Liver (tissue), 9 donors: Measurements from ENCODE around the gene PDE4B. TPM values are rescaled to one million over a fixed set of nuclear protein-coding genes. Genes with fewer than 3 reads are reported as not detected.

Experiments
- DNase-seq: peaks from one replicate; pipeline ENCODE4 v3.0.0-alpha.2; 2017; ENCODE audit warnings: low spot score
- H3K27ac ChIP-seq, 2 donors: one replicate each; pipeline ENCODE4 v1.7.0; 2013; ENCODE audit warnings: inconsistent platforms in 2 of 2, low read length in 2 of 2, control low read depth in 1 of 2, low read depth in 1 of 2, mild to moderate bottlenecking in 1 of 2
- H3K27me3 ChIP-seq, 4 donors: one replicate each; pipeline versions ENCODE4 v1.6.1 to v1.7.0; 2013; ENCODE audit warnings: low read length in 3 of 4, inconsistent platforms in 1 of 4, mild to moderate bottlenecking in 1 of 4, moderate library complexity in 1 of 4; ENCODE audit not compliant: control insufficient read depth in 4 of 4, insufficient read depth in 4 of 4
- H3K36me3 ChIP-seq, 4 donors: one replicate each; pipeline versions ENCODE4 v1.6.1 to v1.7.0; 2013; ENCODE audit warnings: low read length in 3 of 4, mild to moderate bottlenecking in 3 of 4, low read depth in 1 of 4, moderate library complexity in 1 of 4; ENCODE audit not compliant: control insufficient read depth in 4 of 4, insufficient read depth in 3 of 4
- H3K4me1 ChIP-seq, 4 donors: one replicate each; pipeline versions ENCODE4 v1.6.1 to v1.7.0; 2013; ENCODE audit warnings: low read length in 3 of 4, mild to moderate bottlenecking in 3 of 4, moderate library complexity in 1 of 4; ENCODE audit not compliant: control insufficient read depth in 4 of 4, insufficient read depth in 4 of 4
- H3K4me3 ChIP-seq, 3 donors: one replicate each; pipeline versions ENCODE4 v1.6.1 to v1.7.0; 2013; ENCODE audit warnings: low read length in 3 of 3, control low read depth in 1 of 3, low read depth in 1 of 3, mild to moderate bottlenecking in 1 of 3
- H3K9ac ChIP-seq, 2 donors: one replicate each; pipeline ENCODE4 v1.7.0; 2013; ENCODE audit warnings: low read length in 2 of 2, mild to moderate bottlenecking in 2 of 2, moderate library complexity in 2 of 2, control low read depth in 1 of 2, low read depth in 1 of 2
- H3K9me3 ChIP-seq, 4 donors: one replicate each; pipeline versions ENCODE4 v1.6.1 to v1.7.0; 2013; ENCODE audit warnings: low read length in 3 of 4; ENCODE audit not compliant: control insufficient read depth in 4 of 4
- ATF3 ChIP-seq: IDR thresholded peaks from 2 replicates; pipeline ENCODE4 v1.6.1; 2016; ENCODE audit warnings: antibody characterized with exemption
- EGR1 ChIP-seq, 2 donors: IDR thresholded peaks; 2 replicates each; pipeline ENCODE4 v1.6.1; 2016 to 2018; ENCODE audit warnings: antibody characterized with exemption in 2 of 2, low read depth in 2 of 2
- FOXA1 ChIP-seq: IDR thresholded peaks from 2 replicates; pipeline ENCODE4 v1.6.1; 2016; ENCODE audit warnings: antibody characterized with exemption
- GABPA ChIP-seq, 2 donors: IDR thresholded peaks in 1 of 2; conservative IDR thresholded peaks in 1 of 2; 2 replicates each; pipeline ENCODE4 v1.6.1; 2016; ENCODE audit warnings: antibody characterized with exemption in 2 of 2, mild to moderate bottlenecking in 1 of 2, moderate library complexity in 1 of 2
- HNF4A ChIP-seq, 2 donors: conservative IDR thresholded peaks; 2 replicates each; pipeline ENCODE4 v1.6.1; 2016; ENCODE audit warnings: antibody characterized with exemption in 2 of 2, mild to moderate bottlenecking in 2 of 2
- HNF4G ChIP-seq: IDR thresholded peaks from 2 replicates; pipeline ENCODE4 v1.6.1; 2016; ENCODE audit warnings: antibody characterized with exemption
- JUND ChIP-seq, 2 donors: IDR thresholded peaks; 2 replicates each; pipeline ENCODE4 v1.6.1; 2016; ENCODE audit warnings: antibody characterized with exemption in 2 of 2
- NR2F2 ChIP-seq: IDR thresholded peaks from 2 replicates; pipeline ENCODE4 v1.6.1; 2016; ENCODE audit warnings: antibody characterized with exemption
- RAD21 ChIP-seq, 2 donors: IDR thresholded peaks; 2 replicates each; pipeline ENCODE4 v1.6.1; 2016; ENCODE audit warnings: antibody characterized with exemption in 2 of 2, mild to moderate bottlenecking in 2 of 2
- REST ChIP-seq: IDR thresholded peaks from 2 replicates; pipeline ENCODE4 v1.6.1; 2016; ENCODE audit warnings: antibody characterized with exemption, mild to moderate bottlenecking
- RXRA ChIP-seq, 2 donors: IDR thresholded peaks; 2 replicates each; pipeline ENCODE4 v1.6.1; 2017 to 2018; ENCODE audit warnings: antibody characterized with exemption in 2 of 2, mild to moderate bottlenecking in 1 of 2
- SP1 ChIP-seq: IDR thresholded peaks from 2 replicates; pipeline ENCODE4 v1.6.1; 2018; ENCODE audit warnings: antibody characterized with exemption, mild to moderate bottlenecking
- TAF1 ChIP-seq: conservative IDR thresholded peaks from 2 replicates; pipeline ENCODE4 v1.6.1; 2016; ENCODE audit warnings: antibody characterized with exemption, mild to moderate bottlenecking
- YY1 ChIP-seq: IDR thresholded peaks from 2 replicates; pipeline ENCODE4 v1.6.1; 2016; ENCODE audit warnings: antibody characterized with exemption, mild to moderate bottlenecking
- WGBS: extraction: QIAGEN DNeasy Blood & Tissue Kit; methylation state at CpG from one replicate; pipeline ENCODE4 v1.1.7; 2013; 5-methylcytosine and 5-hydroxymethylcytosine counted together
- polyA plus RNA-seq, 2 donors: library from polyadenylated mRNA; stranded (reverse) in 1 of 2; unstranded in 1 of 2; fragments of 200-250 nt in 1 of 2; fragments of >200 nt in 1 of 2; fragmentation: Nextera tagmentation in 1 of 2; extraction: Ambion mirVana in 1 of 2; gene quantifications; one replicate each; pipeline versions ENCODE4 v1.2.1 to v1.2.3, GENCODE V29; 2013 to 2015
- total RNA-seq, 2 donors: library from RNA; depleted of rRNA; stranded (reverse); fragments of >200 nt; gene quantifications; one replicate each; pipeline ENCODE4 v1.2.3, GENCODE V29; 2014
- TF ChIP-seq, protein P1 (sequence below): fragments of 150-350 bp; IDR thresholded peaks from 2 replicates; pipeline ENCODE4 v1.5.1; 2017; ENCODE audit warnings: improper control_type of control experiment, low read depth, low read length; ENCODE audit not compliant: missing input control
- TF ChIP-seq, protein P2 (sequence below): IDR thresholded peaks from 2 replicates; pipeline ENCODE4 v1.6.1; 2016; ENCODE audit warnings: antibody characterized with exemption
- donor health status: healthy.
- donor health status: healthy.
- donor health status: healthy.
- donor health status: healthy.
- donor health status: healthy.

The PDE4B gene
- total and polyA plus RNA-seq, 4 donors = 1.9 to 3.9 (median 2.7) TPM

DNA sequence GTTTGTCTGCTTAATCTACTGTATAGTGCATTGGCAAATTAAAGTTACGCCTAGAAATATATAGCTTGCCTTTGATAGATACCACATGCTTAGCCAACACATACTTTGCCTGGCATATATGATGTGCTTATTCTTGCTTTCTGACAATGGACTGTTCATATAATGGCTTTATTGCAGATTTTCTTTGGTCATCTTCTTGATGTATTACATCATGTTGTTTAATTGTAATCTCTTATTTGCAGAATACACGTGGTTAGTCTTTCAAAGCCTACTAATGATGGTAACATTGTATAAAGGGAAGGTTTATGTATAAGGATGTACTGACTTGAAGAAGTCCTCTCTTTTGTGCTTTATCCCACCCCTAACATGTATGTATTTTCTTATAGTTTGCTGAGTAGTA lies 201.5 kb downstream of the PDE4B start:
- 69% methylated on average over 2 of the region's 2 CpGs for WGBS
- Histone ChIP-seq H3K27ac (no peak overlapping the region), H3K4me1 (peaks cover 0 to 2% (median 0%) of the 10 kb centered on the region in 4 donors), H3K27me3 (no peaks in the 10 kb centered on the region), H3K4me3 (no peak overlapping the region), H3K36me3 (no peaks in the 10 kb centered on the region), H3K9ac (no peak overlapping the region), H3K9me3 (no peaks in the 10 kb centered on the region)
- DNase-seq = no peak
- TF ChIP-seq TAF1 = no peak
- TF ChIP-seq JUND (IDR thresholded peaks at IDR 0.05) = no peak
- TF ChIP-seq, protein P1, sequence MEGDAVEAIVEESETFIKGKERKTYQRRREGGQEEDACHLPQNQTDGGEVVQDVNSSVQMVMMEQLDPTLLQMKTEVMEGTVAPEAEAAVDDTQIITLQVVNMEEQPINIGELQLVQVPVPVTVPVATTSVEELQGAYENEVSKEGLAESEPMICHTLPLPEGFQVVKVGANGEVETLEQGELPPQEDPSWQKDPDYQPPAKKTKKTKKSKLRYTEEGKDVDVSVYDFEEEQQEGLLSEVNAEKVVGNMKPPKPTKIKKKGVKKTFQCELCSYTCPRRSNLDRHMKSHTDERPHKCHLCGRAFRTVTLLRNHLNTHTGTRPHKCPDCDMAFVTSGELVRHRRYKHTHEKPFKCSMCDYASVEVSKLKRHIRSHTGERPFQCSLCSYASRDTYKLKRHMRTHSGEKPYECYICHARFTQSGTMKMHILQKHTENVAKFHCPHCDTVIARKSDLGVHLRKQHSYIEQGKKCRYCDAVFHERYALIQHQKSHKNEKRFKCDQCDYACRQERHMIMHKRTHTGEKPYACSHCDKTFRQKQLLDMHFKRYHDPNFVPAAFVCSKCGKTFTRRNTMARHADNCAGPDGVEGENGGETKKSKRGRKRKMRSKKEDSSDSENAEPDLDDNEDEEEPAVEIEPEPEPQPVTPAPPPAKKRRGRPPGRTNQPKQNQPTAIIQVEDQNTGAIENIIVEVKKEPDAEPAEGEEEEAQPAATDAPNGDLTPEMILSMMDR = no peak
- no peak for TF ChIP-seq HNF4G
- TF ChIP-seq NR2F2 = no peak
- no peak for TF ChIP-seq GABPA (IDR thresholded peaks at IDR 0.05 in 1 of 2, conservative IDR thresholded peaks at IDR 0.05 in 1 of 2)
- TF ChIP-seq FOXA1 = no peak

GRCh38 chr1:65995336-65995735 lies 202.6 kb downstream of the PDE4B start:
- H3K27ac ChIP-seq = no peak overlapping the region
- WGBS = 63% methylated on average over 6 of the region's 6 CpGs
- H3K36me3 ChIP-seq = no peaks in the 10 kb centered on the region
- H3K4me1 ChIP-seq = peaks cover 0 to 2% (median 0%) of the 10 kb centered on the region in 4 donors
- H3K9me3 ChIP-seq = no peaks in the 10 kb centered on the region
- no peak overlapping the region for H3K9ac ChIP-seq
- TF ChIP-seq, protein P1 = no peak
- TF ChIP-seq JUND (IDR thresholded peaks at IDR 0.05) (no peak), SP1 (no peak), YY1 (no peak), GABPA (IDR thresholded peaks at IDR 0.05 in 1 of 2, conservative IDR thresholded peaks at IDR 0.05 in 1 of 2) (no peak), TAF1 (no peak), HNF4A (conservative IDR thresholded peaks at IDR 0.05) (no peak), FOXA1 (no peak), HNF4G (no peak), RXRA (IDR thresholded peaks at IDR 0.05) (no peak), RAD21 (IDR thresholded peaks at IDR 0.05) (no peak), EGR1 (IDR thresholded peaks at IDR 0.05; ENCODE audit: low read depth in 2 of 2) (no peak), ATF3 (no peak), REST (no peak)
- TF ChIP-seq, protein P2, sequence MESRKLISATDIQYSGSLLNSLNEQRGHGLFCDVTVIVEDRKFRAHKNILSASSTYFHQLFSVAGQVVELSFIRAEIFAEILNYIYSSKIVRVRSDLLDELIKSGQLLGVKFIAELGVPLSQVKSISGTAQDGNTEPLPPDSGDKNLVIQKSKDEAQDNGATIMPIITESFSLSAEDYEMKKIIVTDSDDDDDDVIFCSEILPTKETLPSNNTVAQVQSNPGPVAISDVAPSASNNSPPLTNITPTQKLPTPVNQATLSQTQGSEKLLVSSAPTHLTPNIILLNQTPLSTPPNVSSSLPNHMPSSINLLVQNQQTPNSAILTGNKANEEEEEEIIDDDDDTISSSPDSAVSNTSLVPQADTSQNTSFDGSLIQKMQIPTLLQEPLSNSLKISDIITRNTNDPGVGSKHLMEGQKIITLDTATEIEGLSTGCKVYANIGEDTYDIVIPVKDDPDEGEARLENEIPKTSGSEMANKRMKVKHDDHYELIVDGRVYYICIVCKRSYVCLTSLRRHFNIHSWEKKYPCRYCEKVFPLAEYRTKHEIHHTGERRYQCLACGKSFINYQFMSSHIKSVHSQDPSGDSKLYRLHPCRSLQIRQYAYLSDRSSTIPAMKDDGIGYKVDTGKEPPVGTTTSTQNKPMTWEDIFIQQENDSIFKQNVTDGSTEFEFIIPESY = no peak
- no peak overlapping the region for H3K4me3 ChIP-seq
- no peak for DNase-seq
- no peaks in the 10 kb centered on the region for H3K27me3 ChIP-seq
